Hematopoietic multipotent progenitor cell treated with erythropoietin and hydrocortisone succinate and interleukin-3 and kit ligand, for 17 days (in vitro differentiated cells): ENCODE measurements around the gene SUSD2.
"Not testable (repeated sequence)": the region's sequence is repeated elsewhere in the genome, so short reads cannot be mapped to it uniquely, and the experiment has no call there.

Experiments used
- DNase-seq: peaks from one replicate; pipeline ENCODE4 v3.0.0-alpha.2; 2015; ENCODE audit warnings: low spot score

The SUSD2 gene, protein sequence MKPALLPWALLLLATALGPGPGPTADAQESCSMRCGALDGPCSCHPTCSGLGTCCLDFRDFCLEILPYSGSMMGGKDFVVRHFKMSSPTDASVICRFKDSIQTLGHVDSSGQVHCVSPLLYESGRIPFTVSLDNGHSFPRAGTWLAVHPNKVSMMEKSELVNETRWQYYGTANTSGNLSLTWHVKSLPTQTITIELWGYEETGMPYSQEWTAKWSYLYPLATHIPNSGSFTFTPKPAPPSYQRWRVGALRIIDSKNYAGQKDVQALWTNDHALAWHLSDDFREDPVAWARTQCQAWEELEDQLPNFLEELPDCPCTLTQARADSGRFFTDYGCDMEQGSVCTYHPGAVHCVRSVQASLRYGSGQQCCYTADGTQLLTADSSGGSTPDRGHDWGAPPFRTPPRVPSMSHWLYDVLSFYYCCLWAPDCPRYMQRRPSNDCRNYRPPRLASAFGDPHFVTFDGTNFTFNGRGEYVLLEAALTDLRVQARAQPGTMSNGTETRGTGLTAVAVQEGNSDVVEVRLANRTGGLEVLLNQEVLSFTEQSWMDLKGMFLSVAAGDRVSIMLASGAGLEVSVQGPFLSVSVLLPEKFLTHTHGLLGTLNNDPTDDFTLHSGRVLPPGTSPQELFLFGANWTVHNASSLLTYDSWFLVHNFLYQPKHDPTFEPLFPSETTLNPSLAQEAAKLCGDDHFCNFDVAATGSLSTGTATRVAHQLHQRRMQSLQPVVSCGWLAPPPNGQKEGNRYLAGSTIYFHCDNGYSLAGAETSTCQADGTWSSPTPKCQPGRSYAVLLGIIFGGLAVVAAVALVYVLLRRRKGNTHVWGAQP

DNA sequence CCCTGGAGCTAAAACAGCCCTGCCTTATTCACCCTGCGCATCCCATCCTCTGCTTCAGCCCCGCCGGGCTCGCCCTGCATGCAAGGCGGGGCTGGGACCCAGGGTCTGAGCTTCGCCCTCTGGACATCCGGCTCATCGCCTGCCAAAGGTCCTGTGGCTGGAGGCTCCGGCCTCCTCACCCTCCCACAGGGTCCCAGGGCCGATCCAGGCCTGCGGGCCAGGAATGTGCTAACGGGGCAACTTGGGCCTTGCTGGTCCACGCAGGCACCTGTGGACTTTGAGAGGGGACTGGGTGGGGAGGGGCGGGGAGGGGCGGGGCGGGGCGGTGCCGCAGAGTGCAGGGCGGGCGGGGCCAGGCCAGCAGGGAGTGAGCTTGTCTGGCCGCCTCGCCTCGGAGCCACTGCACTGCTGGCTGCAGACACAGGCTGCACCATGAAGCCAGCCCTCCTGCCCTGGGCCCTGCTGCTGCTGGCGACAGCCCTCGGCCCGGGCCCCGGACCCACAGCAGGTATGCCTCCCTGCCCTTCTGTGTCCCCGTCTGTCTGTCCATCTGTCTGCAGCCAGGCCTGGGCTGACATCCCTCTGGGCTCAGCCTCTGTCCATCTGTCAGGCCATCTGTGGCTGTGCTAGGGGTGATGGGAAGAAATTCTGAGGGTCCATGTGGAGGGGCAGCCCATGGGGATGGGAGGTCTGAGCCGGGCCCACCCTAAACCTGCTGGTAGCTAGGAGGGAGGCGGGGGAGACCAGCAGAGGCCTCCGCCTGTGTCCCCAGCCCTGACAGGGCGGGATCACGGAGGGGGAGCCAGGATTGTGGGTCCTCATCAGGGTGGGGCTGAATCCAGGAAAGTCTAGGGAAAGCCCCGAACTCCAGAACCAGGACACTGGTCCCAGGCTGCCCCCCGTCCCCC is at the start of gene SUSD2:
Gene SUSD2, plus strand, starts transcription at position 400 of the 908 bp plus-strand sequence. Its CDS starts 33 bp downstream, at position 433.
- DNase-seq = no peak

DNA sequence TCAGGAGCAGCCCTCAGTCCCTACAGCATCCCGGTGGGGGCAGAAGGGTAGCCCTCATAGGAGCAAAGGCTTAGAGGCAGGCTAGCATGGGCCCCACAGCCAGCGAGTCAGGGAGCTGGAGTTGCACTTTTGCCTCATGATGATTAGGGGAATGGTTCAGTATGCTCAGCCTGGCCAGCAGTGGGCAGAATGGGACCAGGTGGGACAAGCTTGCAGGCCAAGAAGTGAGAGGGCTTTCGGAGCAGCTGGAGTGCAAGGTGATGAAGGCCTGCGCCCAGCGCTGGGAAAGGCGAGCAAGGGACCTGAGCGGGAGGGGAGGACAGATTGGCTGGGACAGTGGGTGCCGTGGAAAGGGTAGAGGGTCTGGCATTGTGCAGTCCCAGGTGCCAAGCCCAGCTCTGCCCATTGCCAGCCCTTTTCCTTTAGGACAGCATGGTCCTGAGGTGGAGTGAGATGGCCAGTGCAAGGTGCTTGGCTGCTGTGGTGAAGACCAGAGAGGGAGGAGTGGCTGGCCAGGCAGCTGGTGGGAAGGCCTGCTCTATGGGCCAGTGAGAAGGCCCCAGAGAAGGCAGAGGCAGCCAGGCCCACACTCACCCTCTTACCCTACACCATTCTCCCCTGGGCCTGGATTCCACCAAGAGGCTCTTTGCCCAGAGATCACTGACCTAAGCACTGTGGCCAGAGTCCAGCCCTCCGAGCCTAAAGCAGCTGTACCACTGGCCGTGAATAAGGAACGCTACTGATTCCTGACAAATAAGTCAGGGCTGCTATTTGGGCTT is 47.9 kb upstream of the SUSD2 start:
- DNase-seq = no peak

DNA sequence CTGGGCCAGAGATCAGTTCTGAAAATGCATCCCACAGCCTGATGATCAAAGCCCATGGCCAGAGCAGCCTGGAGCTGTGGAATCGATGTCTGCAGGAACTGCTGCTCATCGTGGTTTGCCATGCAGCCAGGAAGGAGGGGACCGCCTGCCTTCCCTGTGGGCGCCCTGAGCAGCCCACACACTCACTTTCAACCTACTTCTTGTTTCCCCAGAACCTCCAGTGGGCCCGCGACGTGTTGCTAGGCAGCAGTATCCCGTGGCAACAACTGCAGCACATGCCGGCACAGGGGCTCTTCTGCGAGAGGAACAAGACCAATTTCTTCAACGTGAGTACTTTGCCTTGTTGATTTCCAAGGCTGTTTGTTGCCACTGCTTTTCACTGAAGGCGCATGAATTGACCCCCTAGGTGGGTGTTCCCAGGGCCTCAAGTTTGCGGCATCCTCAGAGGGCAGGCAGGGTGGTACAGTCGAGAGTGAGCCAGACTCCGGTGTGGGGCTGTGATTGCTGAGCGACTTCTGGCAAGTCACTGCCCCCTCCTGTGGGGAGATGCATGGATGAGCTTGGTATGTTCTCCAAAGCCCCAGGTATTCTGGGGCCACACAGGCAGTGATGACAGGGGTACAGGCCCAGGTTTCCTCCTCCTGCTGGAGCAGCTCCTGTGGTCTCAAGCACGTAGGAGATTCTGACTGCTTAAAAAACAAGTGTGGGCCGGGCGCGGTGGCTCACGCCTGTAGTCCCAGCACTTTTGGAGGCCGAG is 47.0 kb upstream of the SUSD2 start:
- DNase-seq = no peak

DNA sequence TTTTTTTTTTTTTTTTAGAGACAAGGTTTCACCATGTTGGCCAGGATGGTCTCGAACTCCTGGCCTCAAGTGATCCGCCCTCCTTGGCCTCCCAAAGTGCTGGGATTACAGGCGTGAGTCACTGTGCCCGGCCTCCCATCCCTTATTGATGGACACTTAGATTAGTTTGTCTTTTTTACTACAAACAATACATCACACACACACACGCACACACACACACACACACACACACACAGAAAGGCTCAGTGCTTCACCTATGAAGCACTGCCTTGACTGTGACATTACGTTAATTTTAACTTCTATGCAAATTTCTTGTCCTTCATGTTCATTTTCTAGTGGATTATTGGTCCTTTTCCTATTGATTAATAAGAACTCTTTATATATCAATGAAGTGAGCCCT is 44.8 kb upstream of the SUSD2 start:
- DNase-seq = not testable (repeated sequence)

DNA sequence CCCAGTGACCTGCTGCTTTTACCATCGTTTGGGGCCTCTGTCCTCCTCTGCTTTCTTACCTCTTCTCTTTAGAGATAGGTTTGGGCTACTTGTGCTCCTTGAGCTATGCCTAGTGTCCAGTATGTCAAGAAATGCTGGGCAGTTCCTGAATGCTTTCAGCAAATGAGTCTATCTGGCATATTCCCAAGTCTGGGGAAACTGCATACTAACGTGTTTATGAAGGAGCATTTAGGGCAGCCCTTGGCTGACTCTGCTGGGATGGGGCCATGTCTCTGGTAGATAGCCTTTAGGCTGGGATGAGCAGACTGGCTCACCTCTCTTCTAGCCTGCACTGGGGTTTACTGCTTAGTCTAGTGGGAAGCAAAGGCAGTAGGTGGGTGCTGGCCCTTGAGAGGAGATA is 43.7 kb upstream of the SUSD2 start:
- DNase-seq = no peak

DNA sequence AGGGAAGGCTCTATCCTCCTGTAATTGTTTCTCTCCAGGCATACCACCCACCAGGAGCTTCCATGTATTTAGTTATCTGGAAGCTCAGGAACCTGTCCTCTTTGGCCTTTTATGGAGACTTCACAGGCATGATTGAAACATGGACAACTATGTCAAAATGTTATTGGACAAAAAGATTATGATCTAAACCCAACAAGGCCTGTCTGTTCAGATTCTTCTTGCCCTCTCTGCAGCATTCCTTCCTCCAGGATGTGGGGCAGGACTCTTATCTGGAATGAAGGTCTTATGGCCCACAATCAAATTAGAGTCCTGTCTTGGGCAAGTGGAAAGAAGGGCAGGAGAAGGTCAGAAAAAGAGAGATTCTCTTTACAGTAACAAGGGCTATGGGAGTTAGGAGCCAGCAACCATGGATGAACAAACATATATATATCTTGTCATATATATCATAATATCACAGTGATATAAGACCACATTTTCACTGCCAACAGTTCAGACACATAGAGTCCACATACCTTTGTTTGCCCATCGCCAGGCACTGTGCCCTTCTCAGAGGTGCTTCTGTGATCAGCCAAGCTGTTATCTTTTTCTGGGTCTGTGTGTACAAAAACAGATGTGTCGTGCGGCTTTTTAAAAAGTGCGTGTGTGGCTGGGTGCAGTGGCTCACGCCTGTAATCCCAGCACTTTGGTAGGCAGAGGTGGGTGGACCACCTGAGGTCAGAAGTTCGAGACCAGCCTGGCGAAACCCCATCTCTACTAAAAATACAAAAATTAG is 42.5 kb upstream of the SUSD2 start:
- no peak for DNase-seq

DNA sequence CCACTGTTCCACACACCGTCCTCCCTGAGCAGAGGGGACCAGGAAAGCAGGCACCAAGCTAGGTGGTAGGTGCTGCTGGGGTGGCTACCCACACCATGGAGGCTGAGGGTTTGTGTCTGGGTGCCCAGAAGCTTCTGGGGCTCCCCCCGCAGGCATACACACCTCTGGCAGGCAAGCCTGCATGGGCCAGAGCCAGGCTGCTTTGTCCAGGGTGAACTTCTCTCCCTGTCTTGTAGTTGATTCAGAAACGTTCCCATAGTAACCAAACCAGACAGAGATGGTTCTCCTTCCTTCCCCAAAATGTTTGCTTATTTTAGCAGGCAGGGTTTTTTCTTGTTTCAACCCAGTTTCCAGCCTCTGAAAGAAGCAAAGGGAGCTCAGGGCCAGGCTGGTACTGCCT is 40.9 kb upstream of the SUSD2 start:
- DNase-seq = no peak

DNA sequence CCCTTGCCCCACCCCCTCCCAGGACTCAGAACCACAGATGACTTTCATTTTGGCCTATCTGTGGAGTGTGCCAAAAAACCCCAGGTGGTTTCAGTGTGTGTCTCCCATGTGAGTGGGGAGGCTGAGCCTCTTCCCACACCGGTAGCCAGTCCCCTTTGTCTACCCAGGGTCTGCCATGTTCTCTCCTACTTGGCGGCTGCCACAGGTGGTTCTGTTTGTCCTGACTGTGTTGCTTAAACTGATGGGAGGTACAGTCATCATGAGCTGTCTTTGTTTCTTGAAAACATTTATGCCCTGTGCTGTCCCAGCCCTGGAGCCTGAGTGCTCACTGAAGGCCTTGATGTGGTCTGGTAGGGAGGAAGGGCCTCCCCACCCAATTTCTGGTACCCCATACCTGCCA is 39.7 kb upstream of the SUSD2 start:
- no peak for DNase-seq

DNA sequence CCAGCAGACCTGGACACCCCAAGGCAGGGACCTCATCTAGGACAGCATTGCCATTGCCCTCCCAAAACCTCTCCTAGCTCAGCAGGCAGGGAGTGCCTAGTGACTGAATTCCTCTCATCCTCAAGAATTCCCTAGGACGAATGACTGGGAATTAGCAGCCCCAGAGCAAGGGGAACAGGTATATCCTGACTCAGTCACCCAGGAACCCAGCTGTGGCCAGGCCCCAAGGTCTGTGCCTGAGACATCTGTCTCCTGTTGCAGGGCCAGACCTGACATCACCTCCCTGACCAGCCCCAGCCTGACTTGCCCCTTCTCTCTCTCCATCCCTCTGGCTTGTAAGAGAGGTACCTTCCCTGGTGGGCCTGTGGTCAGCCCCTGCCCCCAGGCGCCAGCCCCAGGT is 39.0 kb upstream of the SUSD2 start:
- no peak for DNase-seq

DNA sequence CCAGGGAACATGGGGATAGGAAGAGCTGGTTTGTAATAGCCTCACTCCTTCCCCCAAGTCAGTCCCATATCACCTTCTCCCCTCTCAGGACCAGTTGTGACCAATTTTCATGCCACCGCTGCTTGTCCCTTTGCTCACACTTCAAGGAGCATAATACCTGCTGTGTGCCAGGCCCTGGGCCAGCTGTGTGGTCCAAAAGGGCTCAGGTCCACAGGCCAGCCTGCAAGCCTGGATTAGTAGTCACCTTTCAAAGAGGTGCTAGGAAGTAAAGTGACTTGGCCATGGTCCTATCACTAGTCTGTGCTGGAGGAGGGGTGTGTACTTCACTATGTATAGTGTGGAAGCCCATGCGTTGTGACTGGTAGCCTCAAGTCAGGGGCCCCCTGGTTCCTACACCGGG is 38.5 kb upstream of the SUSD2 start:
- no peak for DNase-seq

DNA sequence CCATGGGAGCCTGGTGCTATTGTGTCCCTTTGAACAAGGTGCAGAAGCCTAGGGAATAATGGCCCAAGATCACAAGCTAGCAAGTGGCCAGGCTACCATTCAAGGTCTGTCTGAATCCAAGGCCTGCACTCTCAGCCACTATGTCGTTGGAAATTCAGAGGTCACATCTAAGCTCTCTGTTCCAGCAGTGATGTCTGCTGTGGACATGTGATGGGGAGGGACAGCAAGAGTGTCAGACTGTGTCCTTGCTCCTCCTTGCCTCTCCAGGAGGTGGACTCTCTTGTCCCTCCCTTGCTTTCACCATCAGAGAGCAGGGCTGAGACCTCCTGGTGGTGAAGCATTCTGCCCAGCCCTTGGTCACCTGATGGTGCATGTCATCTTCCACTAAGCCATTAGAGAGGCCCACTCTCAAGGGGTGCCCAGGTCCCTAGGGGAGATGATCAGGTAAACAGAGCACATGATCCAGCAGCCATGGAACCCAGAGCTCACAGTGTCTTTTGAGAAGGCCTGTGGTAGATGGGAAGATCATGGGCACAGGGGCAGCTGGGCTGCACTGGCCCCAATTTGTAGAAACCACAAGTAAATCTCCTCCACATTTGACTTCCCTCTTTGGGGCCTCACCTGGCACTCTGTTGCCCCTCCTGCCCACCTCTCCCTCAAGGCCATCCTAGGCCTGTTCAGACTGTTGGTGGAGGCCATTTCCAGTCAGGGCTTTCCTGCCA is 37.1 kb upstream of the SUSD2 start:
- DNase-seq = no peak

DNA sequence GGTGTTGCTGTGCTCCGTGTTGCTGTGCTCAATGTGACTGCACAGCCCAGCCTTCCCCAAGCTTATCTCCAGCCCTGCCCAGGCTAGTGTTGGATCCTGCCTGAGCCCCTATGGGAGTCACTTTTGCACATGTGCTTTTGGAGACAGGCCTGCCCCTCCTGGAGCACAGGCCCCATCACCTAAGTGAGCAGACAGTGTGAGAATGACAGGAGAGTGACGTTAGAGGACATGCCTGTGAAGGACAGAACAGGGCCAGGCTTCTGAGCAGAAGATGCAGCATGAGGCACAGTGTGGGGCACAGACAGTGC is 36.6 kb upstream of the SUSD2 start:
- DNase-seq = no peak

DNA sequence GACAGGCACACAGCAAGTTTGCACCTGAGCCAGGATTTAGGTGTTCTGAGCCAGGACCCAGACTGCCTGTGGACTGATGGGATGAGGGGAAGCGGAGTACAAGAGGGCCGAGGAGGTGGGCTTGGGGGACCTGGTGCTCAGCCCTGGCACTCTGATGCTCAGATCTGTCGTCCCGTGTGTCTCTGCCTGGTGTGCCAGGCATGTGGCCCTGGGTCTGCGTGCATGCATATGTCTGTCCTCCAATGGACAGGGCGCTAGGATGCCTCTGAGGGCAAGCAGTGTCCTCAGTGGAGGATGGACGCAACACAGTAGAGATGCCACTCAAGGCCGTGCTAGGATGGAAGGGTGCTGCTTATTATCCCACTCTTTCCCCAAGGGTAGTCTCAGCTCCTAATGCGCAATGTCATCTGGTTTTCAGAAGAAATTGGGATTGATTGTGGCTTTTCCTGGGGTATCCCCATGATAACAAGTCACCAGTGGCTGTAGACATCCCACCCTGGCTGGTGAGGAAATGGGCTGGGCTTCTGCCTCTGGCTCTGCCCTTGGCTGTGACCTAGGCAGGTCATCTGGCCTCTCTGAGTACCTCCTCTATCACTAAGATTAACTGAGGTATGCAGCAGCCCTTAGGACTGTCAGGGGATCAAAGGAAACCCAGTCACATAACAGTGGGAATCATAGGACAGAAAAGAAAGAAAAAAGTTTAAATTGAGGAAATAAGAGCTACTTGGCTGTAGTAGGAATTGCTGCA is 35.7 kb upstream of the SUSD2 start:
- DNase-seq = no peak

DNA sequence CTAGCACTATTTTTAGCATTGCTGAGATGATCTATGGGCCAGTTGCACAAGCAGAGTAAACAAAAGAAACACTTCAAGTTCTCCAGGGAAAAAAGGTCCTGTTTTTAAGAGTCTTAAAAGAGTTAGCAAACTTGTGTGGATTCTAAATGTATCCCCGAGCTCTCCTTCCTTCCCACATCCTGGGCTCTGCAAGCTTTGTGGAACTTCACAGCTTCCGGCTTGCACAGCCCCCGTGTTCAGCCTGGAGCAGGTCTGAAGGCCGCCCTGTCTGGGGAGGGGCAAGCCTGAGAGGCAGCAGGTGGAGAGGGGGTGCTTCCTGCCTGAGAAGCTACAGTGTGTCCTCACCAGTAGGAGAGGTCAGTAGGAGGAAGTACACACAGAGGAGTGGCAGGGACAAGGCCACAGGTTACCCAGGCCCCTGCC is 35.1 kb upstream of the SUSD2 start:
- DNase-seq = no peak

DNA sequence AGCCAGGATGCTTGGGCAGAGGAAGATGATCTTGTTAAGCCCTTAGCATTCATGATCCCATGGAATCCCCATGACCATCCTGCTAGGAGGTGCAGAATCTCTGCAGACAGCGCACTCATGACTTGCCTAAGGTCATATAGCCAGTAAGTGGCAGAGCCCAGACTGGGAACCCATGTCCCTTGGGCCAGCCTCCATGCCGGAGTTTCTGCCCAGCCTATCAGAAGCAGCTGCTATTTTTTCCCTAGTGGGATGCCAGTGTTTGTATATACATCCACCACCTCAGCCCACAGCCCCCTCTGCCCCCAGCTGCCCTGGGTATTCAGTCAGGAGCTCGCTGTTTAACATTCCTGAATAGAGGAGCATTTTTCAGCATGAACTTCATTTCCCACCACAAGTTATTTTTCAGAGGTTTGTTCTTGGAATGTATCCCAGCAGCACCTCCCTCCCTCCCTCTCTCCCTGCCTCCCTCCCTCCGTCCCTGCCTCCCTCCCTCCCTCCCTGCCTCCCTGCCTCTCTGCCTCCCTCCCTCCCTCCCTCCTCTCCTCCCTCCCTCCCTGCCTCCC is 34.4 kb upstream of the SUSD2 start:
- no peak for DNase-seq

DNA sequence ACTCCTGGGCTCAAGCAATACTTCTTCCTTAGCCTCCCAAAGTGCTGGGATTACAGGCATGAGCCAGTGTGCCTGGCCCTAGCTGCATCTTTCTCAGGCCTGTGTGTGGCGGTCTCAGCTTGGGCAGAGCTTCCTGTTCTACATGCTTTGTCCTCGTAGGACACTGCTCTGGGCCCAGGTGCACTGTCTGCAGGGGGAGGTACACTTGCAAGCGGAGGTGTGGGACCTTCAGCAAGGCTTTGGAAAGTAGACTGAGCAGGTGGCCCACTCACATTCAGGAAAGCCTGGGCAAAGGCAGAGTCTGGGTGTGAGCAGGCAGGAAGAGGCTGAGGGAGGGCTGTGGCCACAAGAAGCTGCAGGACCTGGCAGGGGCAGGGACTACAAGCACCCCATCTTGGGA is 33.6 kb upstream of the SUSD2 start:
- DNase-seq = no peak

DNA sequence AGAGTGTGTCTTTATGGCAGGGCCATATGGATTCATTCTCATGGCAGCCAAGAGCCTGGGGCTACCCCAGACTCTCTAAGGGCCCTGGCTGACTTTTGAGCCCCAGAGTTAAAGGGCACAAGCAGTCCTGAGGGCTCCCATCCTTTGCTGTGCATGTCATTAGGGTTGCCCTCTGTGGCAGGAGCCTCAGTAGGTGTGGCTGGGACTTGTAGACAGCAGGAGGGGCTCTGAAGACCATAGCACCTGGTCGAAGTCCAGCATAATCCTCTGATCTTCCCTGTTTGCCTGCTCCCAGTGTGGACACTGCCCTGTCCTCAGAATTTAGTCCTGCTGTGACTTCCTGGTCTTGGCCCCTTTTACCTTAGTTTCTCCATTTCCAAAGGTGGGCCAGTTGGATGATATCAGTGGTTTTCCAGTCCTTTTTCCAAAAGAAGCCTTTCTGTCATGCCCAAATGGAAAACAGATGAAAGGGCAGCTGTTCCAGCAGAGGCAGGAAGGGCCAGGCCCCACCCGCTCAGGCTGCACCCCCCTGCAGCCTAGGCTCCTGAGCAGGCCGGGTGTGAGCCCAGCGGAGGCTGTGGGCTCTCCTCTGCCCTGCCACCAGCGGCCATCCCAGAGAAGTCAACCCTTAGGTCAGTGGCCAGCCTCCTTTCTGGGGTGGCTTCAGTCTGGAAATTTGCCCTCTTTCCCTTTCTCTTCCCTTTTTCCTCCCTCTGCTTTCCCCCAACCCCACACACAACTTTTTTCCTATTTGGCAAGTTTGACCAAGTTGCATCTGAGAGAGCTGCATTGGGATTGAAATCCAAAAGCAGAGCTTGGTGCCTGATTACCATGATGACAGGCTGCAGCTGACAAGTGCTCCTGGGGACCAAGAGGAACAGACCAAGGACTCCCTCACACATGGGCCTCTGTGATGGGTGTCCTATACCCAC is 32.8 kb upstream of the SUSD2 start:
- DNase-seq = no peak
